HG03175 (cell line): Measurements from ENCODE around the gene ZNF234.
A peak's percentile ranks its signal among the peaks of the same experiment; 100 is the strongest.
"Not testable (repeated sequence)": the region's sequence is repeated elsewhere in the genome, so short reads cannot be mapped to it uniquely, and the experiment has no call there.

Experiments
- ATAC-seq: cut with Tn5 transposase; IDR thresholded peaks from one replicate; pipeline ENCODE4 v1.9.1; 2021; ENCODE audit warnings: mild to moderate bottlenecking, moderate library complexity; ENCODE audit not compliant: unreplicated experiment

Gene ZNF234

GRCh38 chr19:44176590-44176989, 35.2 kb downstream of the ZNF234 start:
- ATAC-seq = no peak

DNA sequence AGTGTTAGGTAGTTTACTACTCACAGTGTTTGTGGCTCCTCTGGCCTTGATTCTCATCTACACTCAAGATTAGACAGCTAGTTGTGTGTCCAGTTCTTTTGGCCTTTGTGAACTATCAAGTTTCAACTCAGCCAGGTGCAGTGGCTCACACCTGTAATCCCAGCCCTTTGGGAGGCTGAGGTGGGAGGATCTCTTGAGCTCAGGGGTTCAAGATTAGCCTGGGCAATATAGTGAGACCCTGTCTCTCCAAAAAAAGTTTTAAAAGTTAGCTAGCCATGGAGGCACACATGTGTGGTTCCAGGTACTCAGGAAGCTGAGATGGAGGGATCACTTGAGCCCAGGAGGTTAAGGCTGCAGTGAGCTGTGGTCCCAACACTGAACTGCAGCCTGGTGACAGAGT, 39.6 kb downstream of the ZNF234 start:
- no peak for ATAC-seq

GRCh38 chr19:44182145-44182544, 40.8 kb downstream of the ZNF234 start:
- no peak for ATAC-seq

DNA sequence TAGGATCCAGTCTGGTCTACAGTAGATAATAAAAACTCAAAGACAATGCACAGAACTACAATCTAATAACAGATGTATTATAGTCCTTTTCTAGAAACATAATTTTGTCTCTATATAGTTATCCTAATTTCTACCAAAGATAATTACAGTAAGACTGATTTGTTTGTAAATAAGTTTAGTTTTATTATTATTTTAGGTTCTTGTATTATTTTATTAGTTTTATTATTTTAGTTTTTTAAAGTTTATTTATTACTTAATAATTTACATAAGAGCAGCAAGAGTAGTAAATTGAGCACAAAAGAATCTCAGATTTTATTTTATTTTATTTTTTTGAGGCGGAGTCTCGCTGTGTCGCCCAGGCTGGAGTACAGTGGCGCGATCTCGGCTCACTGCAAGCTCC, 48.7 kb downstream of the ZNF234 start:
- ATAC-seq = no peak

GRCh38 chr19:44192127-44192526, 50.8 kb downstream of the ZNF234 start:
- no peak for ATAC-seq

DNA sequence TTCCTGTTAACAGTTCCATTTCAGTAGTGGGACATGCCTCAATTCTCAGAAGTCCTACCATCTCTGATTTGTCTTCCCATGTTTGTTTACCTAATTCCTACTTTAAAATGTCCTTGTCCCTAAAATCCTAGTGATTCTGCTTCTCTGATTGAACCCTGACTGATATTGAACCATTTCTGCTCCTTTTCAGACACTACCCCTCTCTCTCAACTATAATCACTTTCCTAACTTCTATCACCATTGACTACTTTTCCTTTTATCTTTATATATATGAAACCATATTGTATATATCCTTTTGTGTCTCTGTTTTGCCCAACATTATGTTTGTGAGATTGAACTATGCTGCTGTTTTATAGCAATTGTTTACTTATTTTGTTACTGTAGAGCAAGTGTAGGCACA, 55.4 kb downstream of the ZNF234 start:
- no peak for ATAC-seq

DNA sequence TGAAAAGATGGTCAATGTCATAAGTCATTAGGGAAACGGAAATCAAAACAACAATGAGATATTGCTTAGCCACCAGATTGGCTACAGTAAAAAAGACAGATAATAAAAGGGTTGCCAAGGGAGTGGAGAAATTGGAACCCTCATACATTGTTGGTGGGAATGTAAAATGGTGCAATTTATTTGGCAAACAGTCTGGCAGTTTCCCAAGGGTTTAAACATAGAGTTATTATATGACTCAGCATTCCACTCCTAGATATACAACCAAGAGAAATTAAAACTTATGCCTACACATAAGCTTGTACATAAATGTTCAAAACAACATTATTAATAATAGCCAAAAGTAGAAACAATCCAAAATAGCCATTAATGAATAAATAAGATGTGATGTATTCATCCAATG, 61.1 kb downstream of the ZNF234 start:
- ATAC-seq = no peak

- no peak for ATAC-seq
These were observed 61.6 kb downstream of the ZNF234 start for GRCh38 chr19:44202974-44203373.

GRCh38 chr19:44203877-44204276, 62.5 kb downstream of the ZNF234 start:
- not testable (repeated sequence) for ATAC-seq

GRCh38 chr19:44204772-44205171, 63.4 kb downstream of the ZNF234 start:
- no peak for ATAC-seq

DNA sequence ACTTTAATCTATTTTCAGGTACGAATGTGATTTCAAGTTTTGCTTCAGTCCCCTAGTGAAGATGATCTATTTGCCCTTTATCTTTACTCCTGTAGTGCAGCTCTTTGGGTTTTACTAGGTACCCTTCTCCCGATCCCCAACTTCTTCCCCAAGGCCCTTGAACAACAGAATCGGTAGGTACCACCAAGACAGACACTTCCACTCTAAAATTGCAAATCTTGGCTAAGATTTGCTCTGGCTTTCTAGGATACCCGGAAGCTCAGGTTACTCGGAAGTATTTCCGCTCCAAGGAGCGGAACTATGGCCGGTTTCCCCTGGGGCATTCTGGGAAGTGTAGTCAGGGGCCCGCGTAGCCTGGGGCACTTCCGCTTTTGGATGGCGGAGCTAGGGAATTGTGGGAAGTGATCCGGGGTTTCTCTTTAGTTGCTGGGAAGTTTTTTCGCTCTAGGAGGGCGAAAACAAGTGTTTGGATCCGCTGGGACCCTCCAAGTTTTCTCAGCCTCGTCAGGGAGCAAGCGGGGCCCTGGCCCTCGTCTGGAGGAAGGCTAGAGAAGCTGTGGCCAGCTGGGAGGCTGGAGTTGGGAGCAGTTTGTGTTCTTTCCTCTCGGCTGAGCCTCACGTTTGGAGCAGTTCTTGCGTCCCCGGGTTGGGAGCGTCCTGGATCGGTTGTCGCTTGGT, 65.9 kb downstream of the ZNF234 start:
- peak; percentile 90 for ATAC-seq
